HCT116 (cell line): ENCODE results near the gene FGD4. TPM values are rescaled to one million over a fixed set of nuclear protein-coding genes. Genes with fewer than 3 reads are reported as not detected.

Experiments used
- ATAC-seq: fragments of 200-7000 bp; cut with Tn5 transposase; 2 replicates; pipeline ENCODE4 v1.9.1; 2020; ENCODE audit warnings: mild to moderate bottlenecking, moderate library complexity
- BruUV-seq: library from RNA; stranded (reverse); fragments of 400-500 nt; replicated peaks from 2 replicates; lab custom pipeline; 2021; lab: Mats Ljungman, UMichigan
- CTCF ChIA-PET: fragments of 300-600 bp; sonication (Branson Sonifier 250); formaldehyde crosslinking; loops from one replicate; lab custom pipeline; 2021; ENCODE audit warnings: antibody characterized with exemption; lab: Charles Lee
- POLR2A ChIA-PET: fragments of 300-600, 350-600 bp; sonication (Branson Sonifier 250); formaldehyde crosslinking; loops from one replicate; lab custom pipeline; 2021; ENCODE audit warnings: antibody characterized with exemption; lab: Charles Lee
- RAD21 ChIA-PET, 2 experiments: fragments of 300-600 bp; sonication (Branson Sonifier 250); formaldehyde crosslinking; loops; one replicate each; lab custom pipeline; 2023; ENCODE audit warnings: low total read pairs in 2 of 2; ENCODE audit not compliant: uncharacterized antibody in 2 of 2, unreplicated experiment in 2 of 2, low non-redundant PET in 1 of 2; lab: Charles Lee
- DNase-seq: peaks from one replicate; pipeline ENCODE4 v3.0.0-alpha.2; 2010; ENCODE audit warnings: low read depth, low spot score
- H2AFZ ChIP-seq: fragments of 200-600 bp; shearing (Covaris generic), sonication (generic); 2 replicates; pipeline ENCODE4 v1.6.1; 2017; ENCODE audit warnings: low read depth, mixed run types, mixed read lengths, antibody characterized with exemption, low read length; ENCODE audit not compliant: poor library complexity, severe bottlenecking
- H3K27ac ChIP-seq: 2 replicates; pipeline ENCODE4 v1.5.1; 2012; ENCODE audit warnings: low read depth, low read length
- H3K27me3 ChIP-seq: fragments of 200-600 bp; sonication (generic); 2 replicates; pipeline ENCODE4 v1.6.1; 2016; ENCODE audit warnings: mixed run types, low read length, mixed read lengths; ENCODE audit not compliant: insufficient read depth
- H3K36me3 ChIP-seq, 2 experiments: fragments of 200-500 bp in 1 of 2; fragments of 200-600 bp in 1 of 2; sonication (Bioruptor generic) in 1 of 2; sonication (generic) in 1 of 2; 2 replicates each; pipeline versions ENCODE4 v1.5.1 to v1.6.1; 2014 to 2016; ENCODE audit warnings: low read length in 2 of 2, inconsistent platforms in 1 of 2, mixed read lengths in 1 of 2, mixed run types in 1 of 2; ENCODE audit not compliant: insufficient read depth in 2 of 2, control insufficient read depth in 1 of 2
- H3K4me1 ChIP-seq, 2 experiments: fragments of 200-600 bp in 1 of 2; sonication (generic) in 1 of 2; 2 replicates each; pipeline versions ENCODE4 v1.5.1 to v1.6.1; 2012 to 2017; ENCODE audit warnings: low read length in 2 of 2, inconsistent platforms in 1 of 2, mild to moderate bottlenecking in 1 of 2, mixed read lengths in 1 of 2, mixed run types in 1 of 2, moderate library complexity in 1 of 2; ENCODE audit not compliant: insufficient read depth in 2 of 2, control insufficient read depth in 1 of 2
- H3K4me2 ChIP-seq: fragments of 200-600 bp; sonication (generic); 2 replicates; pipeline ENCODE4 v1.6.1; 2017; ENCODE audit warnings: mixed run types, low read length, mixed read lengths
- H3K4me3 ChIP-seq, 2 experiments: fragments of 200-600 bp in 1 of 2; sonication (generic) in 1 of 2; replicated peaks in 1 of 2; 2 replicates each; pipeline ENCODE4 v1.5.1; 2011 to 2016; ENCODE audit warnings: low read length in 2 of 2, control low read depth in 1 of 2, low read depth in 1 of 2, mild to moderate bottlenecking in 1 of 2, mixed read lengths in 1 of 2, mixed run types in 1 of 2
- H3K79me2 ChIP-seq: fragments of 200-600 bp; sonication (generic); 2 replicates; pipeline ENCODE4 v1.6.1; 2017; ENCODE audit warnings: mild to moderate bottlenecking, mixed run types, low read length, moderate library complexity, mixed read lengths; ENCODE audit not compliant: insufficient read depth
- H3K9ac ChIP-seq: fragments of 200-600 bp; sonication (generic); 2 replicates; pipeline ENCODE4 v1.6.1; 2016; ENCODE audit warnings: low read length, mixed read lengths
- H3K9me2 ChIP-seq: fragments of 200-600 bp; sonication (generic), shearing (Covaris generic); 2 replicates; pipeline ENCODE4 v1.6.1; 2017; ENCODE audit warnings: mixed run types, mild to moderate bottlenecking, moderate library complexity; ENCODE audit not compliant: insufficient read depth
- H3K9me3 ChIP-seq, 2 experiments: fragments of 200-500 bp in 1 of 2; fragments of 200-600 bp in 1 of 2; sonication (Bioruptor generic) in 1 of 2; sonication (generic) in 1 of 2; 2 replicates each; pipeline ENCODE4 v1.6.1; 2014 to 2017; ENCODE audit warnings: low read length in 2 of 2, mixed read lengths in 2 of 2, inconsistent platforms in 1 of 2, low read depth in 1 of 2, mild to moderate bottlenecking in 1 of 2, mixed run types in 1 of 2, moderate library complexity in 1 of 2; ENCODE audit not compliant: control insufficient read depth in 1 of 2, insufficient read depth in 1 of 2
- H4K20me1 ChIP-seq: fragments of 200-600 bp; sonication (generic), shearing (Covaris generic); 2 replicates; pipeline ENCODE4 v1.6.1; 2017; ENCODE audit warnings: mixed run types, mild to moderate bottlenecking, moderate library complexity; ENCODE audit not compliant: insufficient read depth
- ATF3 ChIP-seq: IDR thresholded peaks from 2 replicates; pipeline ENCODE4 v1.6.1; 2012
- CEBPB ChIP-seq: IDR thresholded peaks from 2 replicates; pipeline ENCODE4 v1.6.1; 2012; ENCODE audit warnings: low read depth
- CTCF ChIP-seq, 3 experiments: fragments of 200-600 bp in 1 of 3; sonication (generic) in 1 of 3; IDR thresholded peaks in 2 of 3; conservative IDR thresholded peaks in 1 of 3; 2 replicates each; pipeline ENCODE4 v1.5.1; 2012 to 2017; ENCODE audit warnings: low read depth in 2 of 3, low read length in 2 of 3, antibody characterized with exemption in 1 of 3, borderline replicate concordance in 1 of 3, control low read depth in 1 of 3, mild to moderate bottlenecking in 1 of 3, mixed read lengths in 1 of 3, mixed run types in 1 of 3, moderate library complexity in 1 of 3; ENCODE audit not compliant: insufficient read depth in 1 of 3
- ELF1 ChIP-seq: IDR thresholded peaks from 2 replicates; pipeline ENCODE4 v1.6.1; 2012; ENCODE audit warnings: low read depth, borderline replicate concordance
- EZH2 ChIP-seq: fragments of 200-600 bp; sonication (generic); IDR thresholded peaks from 2 replicates; pipeline ENCODE4 v1.6.1; 2017; ENCODE audit warnings: antibody characterized with exemption, mixed run types
- EZH2phosphoT487 ChIP-seq: fragments of 200-600 bp; IDR thresholded peaks from 2 replicates; pipeline ENCODE4 v1.6.1; 2018; ENCODE audit warnings: antibody characterized with exemption, borderline replicate concordance
- FOSL1 ChIP-seq: IDR thresholded peaks from 2 replicates; pipeline ENCODE4 v1.6.1; 2012; ENCODE audit warnings: low read depth
- MAX ChIP-seq: IDR thresholded peaks from 2 replicates; pipeline ENCODE4 v1.6.1; 2012
- POLR2A ChIP-seq: IDR thresholded peaks from 2 replicates; pipeline ENCODE4 v1.7.0; 2011; ENCODE audit warnings: borderline replicate concordance; ENCODE audit not compliant: insufficient read depth, insufficient read length; ENCODE audit errors: extremely low read depth
- POLR2AphosphoS5 ChIP-seq: IDR thresholded peaks from 2 replicates; pipeline ENCODE4 v1.6.1; 2011; ENCODE audit warnings: mild to moderate bottlenecking, low read depth, low read length, moderate library complexity
- RAD21 ChIP-seq: IDR thresholded peaks from 2 replicates; pipeline ENCODE4 v1.6.1; 2012; ENCODE audit warnings: low read depth, mild to moderate bottlenecking
- REST ChIP-seq: IDR thresholded peaks from 2 replicates; pipeline ENCODE4 v1.6.1; 2012; ENCODE audit warnings: low read depth
- SIN3A ChIP-seq: IDR thresholded peaks from 2 replicates; pipeline ENCODE4 v1.6.1; 2012; ENCODE audit warnings: low read depth
- SRF ChIP-seq: IDR thresholded peaks from 2 replicates; pipeline ENCODE4 v1.6.1; 2012; ENCODE audit warnings: low read depth
- TCF7L2 ChIP-seq: IDR thresholded peaks from 2 replicates; pipeline ENCODE4 v1.7.0; 2011; ENCODE audit warnings: borderline replicate concordance, inconsistent platforms; ENCODE audit not compliant: insufficient read depth, insufficient read length; ENCODE audit errors: extremely low read depth
- YY1 ChIP-seq: IDR thresholded peaks from 2 replicates; pipeline ENCODE4 v1.6.1; 2011; ENCODE audit warnings: low read length, low read depth, moderate library complexity, mild to moderate bottlenecking; ENCODE audit not compliant: insufficient replicate concordance; ENCODE audit errors: extremely low read depth
- ZBTB33 ChIP-seq: IDR thresholded peaks from 2 replicates; pipeline ENCODE4 v1.6.1; 2011; ENCODE audit warnings: mild to moderate bottlenecking, low read length, moderate library complexity; ENCODE audit not compliant: insufficient replicate concordance; ENCODE audit errors: extremely low read depth
- ZFX ChIP-seq: fragments of 450-650 bp; IDR thresholded peaks from 2 replicates; pipeline ENCODE4 v1.6.1; 2017
- ZNF274 ChIP-seq: fragments of 200-500 bp; sonication (Bioruptor generic); IDR thresholded peaks from 2 replicates; pipeline ENCODE4 v1.6.1; 2014; ENCODE audit warnings: mild to moderate bottlenecking, low read depth, low read length, inconsistent platforms
- intact Hi-C: fragments of 100-400 bp; cut with micrococcal nuclease; formaldehyde crosslinking; loops from 2 replicates; pipeline ENCODE4 v1.10.0; 2022
- total RNA-seq: library from RNA; stranded (reverse); gene quantifications from one replicate; pipeline ENCODE4 v1.2.1, GENCODE V29; 2021; ENCODE audit not compliant: unreplicated experiment

Gene FGD4
- total RNA-seq, 1 experiment from 2014 or later: 7.7 TPM

- Histone ChIP-seq H3K27ac (no peak overlapping the region), H4K20me1 (no peaks in the 10 kb centered on the region), H3K9ac (no peak overlapping the region), H3K79me2 (peaks cover 10% of the 10 kb centered on the region), H3K9me3 (no peaks in the 10 kb centered on the region), H3K4me1 (peaks cover 13 to 23% of the 10 kb centered on the region in 2 experiments), H3K4me2 (no peak overlapping the region), H3K27me3 (no peaks in the 10 kb centered on the region), H3K36me3 (no peaks in the 10 kb centered on the region), H2AFZ (peak overlapping the region; percentile 45), H3K4me3 (no peak overlapping the region), H3K9me2 (no peaks in the 10 kb centered on the region)
- ChIA-PET CTCF (interaction anchor here (1.2 kb wide), 1 partner anchor 358 kb away, joined by 3 read pairs; the partner anchor contains the start of gene YARS2), RAD21 (no interaction called here), POLR2A (no interaction called here)
- intact Hi-C loops: no loop called here
- DNase-seq: no peak
- no TSS peak for BruUV-seq
- ATAC-seq: no peak
- TF ChIP-seq YY1 (no peak), REST (no peak), TCF7L2 (no peak), ZNF274 (no peak), ELF1 (no peak), RAD21 (no peak), MAX (no peak), POLR2AphosphoS5 (no peak), ATF3 (no peak), EZH2phosphoT487 (no peak), SIN3A (no peak), CTCF (IDR thresholded peaks at IDR 0.05 in 2 of 3, conservative IDR thresholded peaks at IDR 0.05 in 1 of 3; ENCODE audit: borderline replicate concordance in 1 of 3, insufficient read depth in 1 of 3, low read depth in 2 of 3, low read length in 2 of 3) (no peak), CEBPB (no peak), POLR2A (no peak), EZH2 (no peak), ZBTB33 (no peak), FOSL1 (no peak), SRF (no peak), ZFX (no peak)
Observed at GRCh38 chr12:32397696-32398095, 1.7 kb upstream of the FGD4 start.
